Activated gamma-delta T cell treated with Interleukin-2 at 50 U/mL for 16 hours (primary cell): Measurements from ENCODE around the gene STEAP1B.
"Not testable (repeated sequence)": the region's sequence is repeated elsewhere in the genome, so short reads cannot be mapped to it uniquely, and the experiment has no call there.

Experiments
- DNase-seq: peaks from one replicate; pipeline ENCODE4 v3.0.0-alpha.2; 2020

Gene STEAP1B

GRCh38 chr7:22496296-22496888 lies 3.6 kb downstream of the STEAP1B start:
- DNase-seq: not testable (repeated sequence)

GRCh38 chr7:22493160-22493925 lies 6.6 kb downstream of the STEAP1B start:
- not testable (repeated sequence) for DNase-seq

GRCh38 chr7:22488643-22489462 lies 11.1 kb downstream of the STEAP1B start:
- peak; percentile 54 for DNase-seq

GRCh38 chr7:22487978-22488642 lies 11.9 kb downstream of the STEAP1B start:
- DNase-seq: no peak

GRCh38 chr7:22486597-22486996 lies 13.4 kb downstream of the STEAP1B start:
- no peak for DNase-seq

- no peak for DNase-seq
Observed at GRCh38 chr7:22485189-22485588, 14.8 kb downstream of the STEAP1B start.

- DNase-seq: no peak
Observed at GRCh38 chr7:22482503-22482902, 17.5 kb downstream of the STEAP1B start.

GRCh38 chr7:22481726-22482125 lies 18.3 kb downstream of the STEAP1B start:
- no peak for DNase-seq

GRCh38 chr7:22480523-22481075 lies 19.4 kb downstream of the STEAP1B start:
- DNase-seq: no peak

- no peak for DNase-seq
Observed at GRCh38 chr7:22477876-22478450, 22.0 kb downstream of the STEAP1B start.

- DNase-seq: no peak
Observed at GRCh38 chr7:22477262-22477661, 22.7 kb downstream of the STEAP1B start.

GRCh38 chr7:22476824-22477223 lies 23.2 kb downstream of the STEAP1B start:
- DNase-seq: no peak

GRCh38 chr7:22474645-22475044 lies 25.3 kb downstream of the STEAP1B start:
- DNase-seq: no peak

GRCh38 chr7:22470981-22471380 lies 29.0 kb downstream of the STEAP1B start:
- DNase-seq: no peak

- no peak for DNase-seq
Observed at GRCh38 chr7:22469371-22470143, 30.4 kb downstream of the STEAP1B start.

- no peak for DNase-seq
Observed at GRCh38 chr7:22468609-22469008, 31.4 kb downstream of the STEAP1B start.

- no peak for DNase-seq
Observed at GRCh38 chr7:22464299-22464698, 35.7 kb downstream of the STEAP1B start.

- no peak for DNase-seq
Observed at GRCh38 chr7:22460363-22460988, 39.5 kb downstream of the STEAP1B start.

- no peak for DNase-seq
Observed at GRCh38 chr7:22457471-22457870, 42.5 kb downstream of the STEAP1B start.

GRCh38 chr7:22454446-22454845 lies 45.5 kb downstream of the STEAP1B start:
- DNase-seq: no peak

- no peak for DNase-seq
Observed at GRCh38 chr7:22452960-22453558, 46.9 kb downstream of the STEAP1B start.
